Stimulated activated CD4-positive, alpha-beta T cell treated with anti-CD3 and anti-CD28 coated beads, Interleukin-12 subunit alpha, Interleukin-12 subunit beta, amount 100 ng/mL, for 48 hours (primary cell): Measurements from ENCODE around the gene TADA1.
A peak's percentile ranks its signal among the peaks of the same experiment; 100 is the strongest.
"Not testable (repeated sequence)": the region's sequence is repeated elsewhere in the genome, so short reads cannot be mapped to it uniquely, and the experiment has no call there.

Experiments used
- DNase-seq, 3 donors: peaks; one replicate each; pipeline ENCODE4 v3.0.0-alpha.2; 2020; ENCODE audit warnings: low read depth in 2 of 3, low spot score in 1 of 3

Gene TADA1

DNA sequence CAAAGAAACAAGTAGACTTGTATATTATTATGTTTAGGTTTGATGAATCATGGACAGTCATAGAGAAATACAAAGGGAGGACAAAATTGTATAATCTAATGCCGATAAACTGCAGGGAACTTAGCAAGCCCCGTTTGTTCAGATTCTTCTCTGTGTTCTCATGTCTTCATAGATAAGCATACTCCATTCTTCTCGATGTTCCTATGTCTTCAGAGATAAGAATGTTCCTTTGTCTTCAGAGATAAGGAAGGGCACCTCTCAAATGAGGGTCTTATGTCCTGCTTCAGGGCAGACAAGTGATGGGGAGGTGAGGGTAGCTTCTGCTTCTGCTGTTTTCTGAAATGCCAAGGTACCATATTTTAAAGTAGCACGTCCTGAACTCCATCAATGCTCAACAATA, 19.7 kb upstream of the TADA1 start:
- no peak for DNase-seq

DNA sequence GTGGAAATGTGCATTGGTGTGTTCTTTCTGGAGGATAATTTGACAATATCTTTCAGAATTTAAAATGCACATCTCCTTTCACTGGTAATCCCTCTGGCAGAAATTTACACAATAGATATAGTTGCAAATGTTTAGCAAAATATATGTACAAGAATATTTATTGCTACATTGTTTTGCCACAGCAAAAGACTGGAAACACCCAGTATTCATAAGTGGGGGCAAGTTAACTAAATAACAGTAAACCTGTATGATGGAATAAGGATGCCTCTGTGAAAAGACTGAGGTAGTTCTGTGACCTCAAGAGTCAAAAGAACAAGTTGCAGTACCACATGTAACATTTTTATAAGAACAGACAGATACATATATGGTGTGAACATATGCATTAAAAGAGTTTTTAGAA, 13.7 kb upstream of the TADA1 start:
- no peak for DNase-seq

DNA sequence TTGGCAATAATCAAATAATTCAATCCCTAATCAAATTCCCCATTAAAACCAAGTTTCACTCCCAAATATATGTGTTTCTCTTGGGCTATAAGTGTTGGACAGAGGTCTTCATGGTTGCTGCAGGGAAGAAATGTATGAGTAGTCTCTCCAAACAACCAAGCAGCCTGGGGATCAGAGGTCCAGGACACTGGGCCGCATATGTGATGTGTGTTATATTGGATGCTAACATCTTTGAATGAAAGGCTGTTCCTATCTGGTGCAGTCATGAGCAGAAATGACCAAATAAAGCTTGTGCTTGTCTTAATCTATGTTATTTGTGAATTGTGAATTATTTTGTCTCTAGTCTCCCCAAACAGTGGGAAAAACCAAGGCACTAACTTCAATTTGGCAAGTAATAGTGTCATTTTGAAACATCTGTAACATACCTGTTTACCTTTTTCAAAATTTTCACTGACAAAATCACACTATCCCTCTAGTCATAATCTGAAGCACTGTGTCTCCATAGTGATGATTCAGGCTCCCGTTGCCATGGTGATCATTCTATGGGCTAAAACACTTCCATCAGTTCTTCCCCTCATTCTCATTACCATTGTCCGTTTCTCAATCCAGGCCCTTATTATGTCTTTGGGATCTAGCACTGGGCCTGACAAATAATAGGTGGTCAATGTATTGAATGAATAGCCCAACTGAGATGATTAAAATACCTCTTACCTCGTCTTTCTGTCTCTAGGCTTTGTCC, 12.5 kb upstream of the TADA1 start:
- DNase-seq, result no peak

DNA sequence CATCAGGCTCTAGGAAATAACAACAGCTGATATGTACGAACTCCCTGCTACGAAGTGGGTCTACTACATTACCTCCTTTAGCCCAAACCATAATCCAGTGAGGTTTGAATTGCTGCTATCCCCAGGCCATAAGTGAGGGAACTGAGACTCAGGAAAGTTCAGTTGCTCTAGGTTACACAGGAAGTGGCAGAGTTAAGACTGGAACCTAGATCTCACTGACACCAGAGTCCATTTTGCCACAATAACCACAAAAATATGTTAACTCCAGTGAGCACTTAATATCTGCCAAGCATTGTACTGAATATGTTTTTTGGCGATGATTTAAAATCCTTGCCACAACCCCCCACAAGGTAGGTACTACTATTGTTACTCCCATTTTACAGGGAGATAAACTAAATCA, 8.9 kb upstream of the TADA1 start:
- DNase-seq, result no peak

GRCh38 chr1:166884040-166884642, 8.1 kb upstream of the TADA1 start:
- peak in 2 of 3 donors; percentile 7 to 22 for DNase-seq

DNA sequence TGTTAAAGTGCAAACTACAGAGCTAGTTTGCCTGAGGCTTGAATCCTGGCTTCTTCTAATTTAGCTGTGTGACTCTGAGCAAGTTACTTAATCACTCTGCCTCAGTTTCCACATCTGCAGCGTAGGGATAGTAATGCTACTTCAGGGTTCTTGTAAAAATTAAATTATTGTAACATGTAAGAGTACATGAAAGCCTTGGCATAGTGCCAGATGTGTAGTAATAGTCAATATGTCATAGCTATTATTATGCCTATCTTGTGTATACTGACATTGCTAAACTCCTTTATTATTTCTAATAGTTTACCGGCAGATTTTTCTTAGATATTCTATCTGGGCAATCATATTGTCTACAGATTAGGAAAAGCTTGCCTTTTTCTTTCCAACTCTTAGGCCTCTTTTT, 6.8 kb upstream of the TADA1 start:
- DNase-seq, result no peak

DNA sequence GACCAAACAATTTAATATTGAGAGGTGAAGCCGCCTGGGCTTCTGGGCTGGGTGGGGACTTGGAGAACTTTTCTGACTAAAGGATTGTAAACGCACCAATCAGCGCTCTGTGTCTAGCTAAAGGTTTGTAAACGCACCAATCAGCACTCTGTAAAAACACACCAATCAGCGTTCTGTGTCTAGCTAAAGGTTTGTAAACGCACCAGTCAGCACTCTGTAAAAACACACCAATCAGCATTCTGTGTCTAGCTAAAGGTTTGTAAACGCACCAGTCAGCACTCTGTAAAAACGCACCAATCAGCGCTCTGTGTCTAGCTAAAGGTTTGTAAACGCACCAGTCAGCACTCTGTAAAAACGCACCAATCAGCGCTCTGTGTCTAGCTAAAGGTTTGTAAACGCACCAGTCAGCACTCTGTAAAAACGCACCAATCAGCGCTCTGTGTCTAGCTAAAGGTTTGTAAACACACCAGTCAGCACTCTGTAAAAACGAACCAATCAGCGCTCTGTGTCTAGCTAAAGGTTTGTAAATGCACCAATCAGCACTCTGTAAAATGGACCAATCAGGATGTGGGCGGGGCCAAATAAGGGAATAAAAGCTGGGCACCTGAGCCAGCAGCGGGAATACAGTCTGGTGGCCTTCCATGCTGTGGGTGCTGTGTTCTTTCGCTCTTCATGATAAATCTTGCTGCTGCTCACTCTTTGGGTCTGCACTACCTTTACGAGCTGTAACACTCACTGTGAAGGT, 2.3 kb upstream of the TADA1 start:
- not testable (repeated sequence) for DNase-seq

DNA sequence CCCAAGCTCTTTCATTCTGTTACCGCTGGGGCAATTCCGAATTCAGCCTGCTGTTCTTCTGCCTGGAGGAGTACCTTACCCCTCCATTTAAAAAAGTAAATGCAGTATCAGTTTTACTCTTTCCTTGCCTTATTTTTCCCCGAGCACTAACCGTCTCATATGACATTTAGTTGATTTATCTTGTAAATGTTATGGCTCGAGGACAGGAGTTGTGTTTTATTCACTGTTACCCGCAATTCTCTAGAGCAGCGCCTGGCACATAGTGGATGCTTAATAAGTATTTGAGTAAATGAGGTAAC, 425 bp upstream of the TADA1 start:
- DNase-seq, result no peak

- no peak for DNase-seq
Observed at GRCh38 chr1:166875302-166875733, 746 bp downstream of the TADA1 start.

- no peak for DNase-seq
Observed at GRCh38 chr1:166874464-166874863, 1.6 kb downstream of the TADA1 start.

GRCh38 chr1:166870584-166870983, 5.5 kb downstream of the TADA1 start:
- DNase-seq, result no peak

DNA sequence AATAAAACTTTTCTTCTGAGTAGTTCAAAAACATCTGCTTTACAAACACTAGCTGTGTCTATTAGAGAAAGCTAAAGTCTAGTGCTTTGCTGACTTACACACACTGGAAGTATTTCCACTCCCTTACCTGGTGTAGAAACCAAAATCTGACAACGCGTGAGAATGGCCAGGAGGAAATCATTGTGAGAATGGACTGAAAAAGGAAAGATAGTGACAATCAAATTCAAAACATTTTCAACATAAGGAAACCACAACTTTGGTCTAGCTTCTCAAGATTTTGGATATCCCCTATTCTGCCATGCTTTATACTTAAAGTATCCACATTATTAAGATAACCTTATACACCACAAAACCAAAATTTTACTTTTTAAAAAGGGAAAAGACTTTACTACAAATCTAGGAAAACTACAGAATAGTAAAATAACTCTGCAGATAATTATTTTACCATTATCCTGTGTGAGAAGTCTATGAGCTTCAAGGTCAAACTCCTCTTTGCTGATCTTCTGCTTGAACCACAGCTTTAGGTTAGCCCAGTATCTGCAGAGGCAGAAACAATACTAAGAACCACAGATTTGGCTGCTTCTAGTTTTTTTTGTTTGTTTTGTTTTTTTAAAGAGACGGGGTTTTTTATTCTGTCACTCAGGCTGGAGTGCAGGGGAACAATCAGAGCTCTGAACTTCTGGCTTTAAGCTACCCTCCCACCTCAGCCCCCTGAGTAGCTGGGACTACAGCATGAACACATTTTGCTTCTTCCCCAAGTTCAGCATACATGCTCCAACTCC, 6.6 kb downstream of the TADA1 start:
- no peak for DNase-seq

- no peak for DNase-seq
Observed at GRCh38 chr1:166868639-166869038, 7.4 kb downstream of the TADA1 start.

- DNase-seq, result no peak
Observed at GRCh38 chr1:166865926-166866325, 10.1 kb downstream of the TADA1 start.

DNA sequence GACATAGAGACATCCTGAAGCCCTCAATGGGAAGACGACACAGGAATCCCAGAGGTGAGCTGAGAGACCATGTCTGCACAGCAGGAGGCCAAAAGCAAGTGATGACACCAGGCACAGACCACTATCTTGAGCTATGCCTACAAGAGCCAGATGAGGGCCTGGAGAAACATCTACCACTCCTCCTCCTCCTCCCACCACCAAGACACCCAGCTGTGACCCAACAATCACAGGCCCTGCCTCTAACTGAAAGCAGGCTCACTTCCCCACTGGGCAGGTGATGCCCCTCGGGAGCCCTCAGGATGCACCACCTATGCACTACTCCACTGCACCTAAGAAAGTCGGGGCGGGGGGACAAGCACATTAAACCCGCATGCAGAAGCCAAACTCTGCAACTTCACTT, 16.5 kb downstream of the TADA1 start:
- no peak for DNase-seq

- no peak for DNase-seq
Observed at GRCh38 chr1:166858726-166859419, 17.2 kb downstream of the TADA1 start.

DNA sequence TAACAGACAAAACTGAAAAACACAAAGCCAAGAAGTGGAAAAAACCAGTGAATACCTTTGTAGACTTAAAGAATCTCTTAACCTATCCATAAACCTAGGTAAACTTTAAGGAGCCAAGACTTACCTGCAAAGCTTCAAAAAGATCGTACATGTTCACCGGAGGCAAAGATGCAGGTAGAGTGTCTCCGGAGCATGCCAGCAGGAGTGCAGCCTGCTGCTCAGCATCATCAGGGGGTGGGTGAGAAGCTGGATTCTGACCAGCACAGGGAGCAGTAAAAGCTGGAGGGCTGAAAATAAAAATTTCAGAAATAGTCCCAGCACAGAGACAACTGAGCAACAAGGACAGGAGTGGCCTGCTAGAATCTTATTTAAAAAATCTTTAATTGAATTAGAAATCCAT, 18.1 kb downstream of the TADA1 start:
- DNase-seq, result no peak

DNA sequence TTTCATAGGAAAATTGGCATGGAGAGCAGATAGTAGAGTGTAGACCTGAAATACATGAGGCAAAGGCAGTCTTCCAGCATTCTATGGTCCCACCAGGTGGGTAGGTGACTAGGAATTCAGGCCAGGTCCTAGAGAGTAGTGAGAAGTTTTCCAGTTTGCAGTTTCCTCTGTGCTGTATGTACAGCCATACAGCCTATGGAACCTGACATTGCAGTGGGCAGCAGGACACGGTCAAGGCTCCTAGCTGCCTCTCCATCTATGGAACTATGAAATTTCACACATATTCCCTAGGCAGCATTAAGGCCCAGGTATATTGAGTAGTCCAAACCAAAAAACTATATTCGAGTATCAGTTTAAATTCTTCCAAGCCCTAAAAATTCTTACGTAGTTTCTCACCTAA, 20.5 kb downstream of the TADA1 start:
- no peak for DNase-seq

DNA sequence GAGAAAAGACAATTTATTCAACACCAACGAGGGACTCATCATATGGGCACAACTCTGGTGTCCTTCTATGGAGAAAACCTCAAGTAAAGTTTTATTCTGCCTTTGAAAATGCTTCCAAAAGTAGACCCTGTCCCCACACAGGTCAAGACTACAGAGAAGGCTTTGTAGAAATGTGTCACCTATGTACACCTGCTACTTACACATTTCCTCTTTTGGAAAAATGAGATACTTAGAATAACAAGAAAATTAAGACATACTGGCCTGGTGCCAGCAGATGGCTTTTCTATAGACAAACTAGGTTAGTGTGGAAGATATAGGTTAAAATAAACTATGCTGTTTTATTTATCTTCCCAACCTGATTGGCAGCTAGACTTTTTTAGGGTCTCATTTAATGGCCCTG, 23.1 kb downstream of the TADA1 start:
- no peak for DNase-seq

DNA sequence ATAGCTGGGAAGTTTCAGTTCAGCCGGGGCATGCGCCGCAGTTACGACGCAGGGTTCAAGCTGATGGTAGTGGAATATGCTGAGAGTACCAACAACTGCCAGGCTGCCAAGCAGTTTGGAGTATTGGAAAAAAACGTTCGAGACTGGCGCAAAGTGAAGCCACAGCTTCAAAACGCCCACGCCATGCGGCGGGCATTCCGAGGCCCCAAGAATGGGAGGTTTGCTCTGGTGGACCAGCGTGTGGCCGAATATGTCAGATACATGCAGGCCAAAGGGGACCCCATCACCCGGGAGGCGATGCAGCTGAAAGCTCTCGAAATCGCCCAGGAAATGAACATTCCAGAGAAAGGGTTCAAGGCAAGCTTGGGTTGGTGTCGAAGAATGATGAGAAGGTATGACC, 26.9 kb downstream of the TADA1 start:
- no peak for DNase-seq

DNA sequence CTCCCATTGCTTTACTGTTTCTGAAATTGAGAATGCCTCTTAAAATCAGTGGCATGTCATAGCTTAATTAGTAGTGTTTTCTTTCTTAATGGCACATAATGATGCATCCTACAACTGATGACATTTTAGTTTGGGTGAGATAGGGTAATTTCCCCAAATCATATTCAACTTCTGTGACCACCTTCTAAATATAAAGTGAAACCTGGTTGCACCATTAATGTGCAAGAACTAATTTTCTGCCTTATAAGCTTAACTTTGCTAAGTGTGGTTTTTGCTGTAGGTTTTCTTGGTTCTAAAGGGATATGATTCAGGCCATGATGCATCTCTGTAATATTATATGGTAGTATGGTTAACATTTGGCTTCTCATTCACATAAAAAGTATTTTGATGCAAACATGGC, 27.9 kb downstream of the TADA1 start:
- no peak for DNase-seq
